OCI-LY1 (cell line): Measurements from ENCODE around the gene ATG5.

Experiments
- H2AFZ ChIP-seq: fragments of 200-600 bp; sonication (generic), shearing (Covaris generic); 2 replicates; pipeline ENCODE4 v1.6.0; 2014; ENCODE audit warnings: antibody characterized with exemption, mild to moderate bottlenecking, low read length
- H3F3A ChIP-seq: fragments of 200-600 bp; sonication (generic), shearing (Covaris generic); 2 replicates; pipeline ENCODE4 v1.6.0; 2014; ENCODE audit warnings: mild to moderate bottlenecking, antibody characterized with exemption, low read length, moderate library complexity; ENCODE audit not compliant: insufficient read depth
- H3K27ac ChIP-seq: fragments of 200-600 bp; sonication (generic); 2 replicates; pipeline ENCODE4 v1.5.1; 2014; ENCODE audit warnings: low read length, mixed run types, mild to moderate bottlenecking, low read depth; ENCODE audit not compliant: poor library complexity, severe bottlenecking
- H3K27me3 ChIP-seq: fragments of 200-600 bp; sonication (generic); 2 replicates; pipeline ENCODE4 v1.6.0; 2014; ENCODE audit warnings: antibody characterized with exemption, mild to moderate bottlenecking, low read length, moderate library complexity; ENCODE audit not compliant: insufficient read depth
- H3K36me3 ChIP-seq: fragments of 200-600 bp; sonication (generic); 2 replicates; pipeline ENCODE4 v1.6.1; 2014; ENCODE audit warnings: mild to moderate bottlenecking, antibody characterized with exemption, low read length, moderate library complexity, mixed read lengths; ENCODE audit not compliant: insufficient read depth
- H3K4me1 ChIP-seq: fragments of 200-600 bp; sonication (generic); 2 replicates; pipeline ENCODE4 v1.5.1; 2014; ENCODE audit warnings: mild to moderate bottlenecking, low read length, moderate library complexity; ENCODE audit not compliant: insufficient read depth, severe bottlenecking
- H3K4me2 ChIP-seq: fragments of 200-600 bp; sonication (generic), shearing (Covaris generic); 2 replicates; pipeline ENCODE4 v1.6.1; 2014; ENCODE audit warnings: low read length
- H3K4me3 ChIP-seq: fragments of 200-600 bp; sonication (generic); 2 replicates; pipeline ENCODE4 v1.5.1; 2014; ENCODE audit warnings: low read length, low read depth, mild to moderate bottlenecking, mixed read lengths; ENCODE audit not compliant: poor library complexity, severe bottlenecking
- H3K79me2 ChIP-seq: fragments of 200-600 bp; shearing (Covaris generic); 2 replicates; pipeline ENCODE4 v1.6.1; 2016; ENCODE audit warnings: mixed run types, low read length, mixed read lengths; ENCODE audit not compliant: insufficient read depth
- H3K9ac ChIP-seq: fragments of 200-600 bp; sonication (generic), shearing (Covaris generic); 2 replicates; pipeline ENCODE4 v1.6.1; 2014; ENCODE audit warnings: mild to moderate bottlenecking, low read length, mixed read lengths
- H3K9me2 ChIP-seq: fragments of 200-600 bp; sonication (generic), shearing (Covaris generic); 2 replicates; pipeline ENCODE4 v1.6.1; 2014; ENCODE audit warnings: low read depth, mild to moderate bottlenecking, low read length, mixed read lengths
- H3K9me3 ChIP-seq: fragments of 200-600 bp; shearing (Covaris generic); 2 replicates; pipeline ENCODE4 v1.6.1; 2014; ENCODE audit warnings: low read length, mixed read lengths
- H4K20me1 ChIP-seq: fragments of 200-600 bp; sonication (generic), shearing (Covaris generic); 2 replicates; pipeline ENCODE4 v1.6.0; 2016; ENCODE audit warnings: mild to moderate bottlenecking, low read length; ENCODE audit not compliant: insufficient read depth
- CTCF ChIP-seq: fragments of 200-600 bp; sonication (generic), shearing (Covaris generic); IDR thresholded peaks from 2 replicates; pipeline ENCODE4 v1.5.1; 2017; ENCODE audit warnings: mild to moderate bottlenecking, antibody characterized with exemption, low read length, moderate library complexity, mixed read lengths
- EZH2 ChIP-seq: fragments of 200-600 bp; sonication (generic), shearing (Covaris generic); IDR thresholded peaks from 2 replicates; pipeline ENCODE4 v1.8.0; 2017; ENCODE audit warnings: borderline replicate concordance, mixed run types, mild to moderate bottlenecking, antibody characterized with exemption, low read length, moderate library complexity, mixed read lengths

Gene ATG5

GRCh38 chr6:106135911-106136571, 189.5 kb downstream of the ATG5 start:
- H3K36me3 ChIP-seq: no peaks in the 10 kb centered on the region
- no peaks in the 10 kb centered on the region for H3F3A ChIP-seq
- no peaks in the 10 kb centered on the region for H3K9me2 ChIP-seq
- no peak overlapping the region for H3K4me2 ChIP-seq
- no peaks in the 10 kb centered on the region for H4K20me1 ChIP-seq
- no peaks in the 10 kb centered on the region for H3K4me1 ChIP-seq
- H3K4me3 ChIP-seq: no peak overlapping the region
- H3K9ac ChIP-seq: no peak overlapping the region
- H3K9me3 ChIP-seq: no peaks in the 10 kb centered on the region
- no peak overlapping the region for H3K27ac ChIP-seq
- H3K79me2 ChIP-seq: no peaks in the 10 kb centered on the region
- H3K27me3 ChIP-seq: peaks cover 8% of the 10 kb centered on the region; the same call in 1 of the 2 replicates
- H2AFZ ChIP-seq: no peak overlapping the region
- TF ChIP-seq EZH2: no peak
- no peak for TF ChIP-seq CTCF

- H4K20me1 ChIP-seq: no peaks in the 10 kb centered on the region
- H3K4me1 ChIP-seq: no peaks in the 10 kb centered on the region
- no peaks in the 10 kb centered on the region for H3K36me3 ChIP-seq
- no peaks in the 10 kb centered on the region for H3K9me3 ChIP-seq
- H3F3A ChIP-seq: no peaks in the 10 kb centered on the region
- TF ChIP-seq EZH2 (no peak), CTCF (no peak)
- no peak overlapping the region for H3K4me3 ChIP-seq
- no peak overlapping the region for H3K27ac ChIP-seq
- no peak overlapping the region for H2AFZ ChIP-seq
- H3K9ac ChIP-seq: no peak overlapping the region
- H3K27me3 ChIP-seq: peaks cover 8% of the 10 kb centered on the region; the same call in 1 of the 2 replicates
- no peak overlapping the region for H3K4me2 ChIP-seq
- H3K79me2 ChIP-seq: no peaks in the 10 kb centered on the region
- H3K9me2 ChIP-seq: no peaks in the 10 kb centered on the region
Measured at GRCh38 chr6:106134906-106135634, 190.5 kb downstream of the ATG5 start.
